ENCODE measurements around the gene SQSTM1. TPM values are rescaled to one million over a fixed set of nuclear protein-coding genes. Genes with fewer than 3 reads are reported as not detected.

SQSTM1 gene
- total RNA-seq, 1 donor from 2014 or later: 297 TPM

DNA sequence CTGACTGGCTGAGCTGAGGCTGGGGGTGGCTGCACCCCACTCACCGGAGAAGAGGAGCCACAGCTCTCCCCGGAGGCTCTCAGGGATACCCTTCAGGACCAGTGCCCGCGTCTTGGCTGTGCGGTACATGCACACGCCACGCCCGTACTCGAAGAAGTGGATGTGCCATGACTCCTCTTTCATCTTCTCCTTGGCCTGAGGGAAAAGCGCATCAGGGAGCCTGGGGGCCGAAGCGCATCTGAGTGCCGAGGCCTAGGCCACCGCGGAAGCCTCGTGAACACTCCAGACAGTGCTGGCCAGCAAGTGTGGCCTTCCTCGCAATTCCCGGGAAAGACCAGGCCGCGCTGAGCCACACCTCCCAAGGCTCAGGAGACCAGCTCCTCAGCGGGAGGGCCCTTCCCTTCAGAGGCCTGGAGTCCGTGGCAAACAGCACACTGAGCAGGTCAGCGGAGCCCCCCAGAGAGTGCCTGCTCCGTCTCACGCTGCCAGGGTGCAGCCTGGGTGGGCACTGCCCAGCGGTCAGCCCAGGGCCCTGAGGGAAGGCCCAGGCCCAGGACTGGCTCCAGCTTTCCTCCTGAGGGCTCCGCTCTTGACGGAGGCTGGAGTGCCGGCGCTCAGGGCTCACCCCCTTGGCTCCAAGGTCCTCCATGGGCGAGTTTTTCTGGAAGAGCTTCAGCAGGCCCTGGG, 58.4 kb downstream of the SQSTM1 start:
- H3K27me3 Mint-ChIP-seq (ENCODE audit: low read depth): no peaks in the 10 kb centered on the region
- H3K36me3 Mint-ChIP-seq (ENCODE audit: low read depth): peaks cover 29% of the 10 kb centered on the region
- TF ChIP-seq, protein P1, sequence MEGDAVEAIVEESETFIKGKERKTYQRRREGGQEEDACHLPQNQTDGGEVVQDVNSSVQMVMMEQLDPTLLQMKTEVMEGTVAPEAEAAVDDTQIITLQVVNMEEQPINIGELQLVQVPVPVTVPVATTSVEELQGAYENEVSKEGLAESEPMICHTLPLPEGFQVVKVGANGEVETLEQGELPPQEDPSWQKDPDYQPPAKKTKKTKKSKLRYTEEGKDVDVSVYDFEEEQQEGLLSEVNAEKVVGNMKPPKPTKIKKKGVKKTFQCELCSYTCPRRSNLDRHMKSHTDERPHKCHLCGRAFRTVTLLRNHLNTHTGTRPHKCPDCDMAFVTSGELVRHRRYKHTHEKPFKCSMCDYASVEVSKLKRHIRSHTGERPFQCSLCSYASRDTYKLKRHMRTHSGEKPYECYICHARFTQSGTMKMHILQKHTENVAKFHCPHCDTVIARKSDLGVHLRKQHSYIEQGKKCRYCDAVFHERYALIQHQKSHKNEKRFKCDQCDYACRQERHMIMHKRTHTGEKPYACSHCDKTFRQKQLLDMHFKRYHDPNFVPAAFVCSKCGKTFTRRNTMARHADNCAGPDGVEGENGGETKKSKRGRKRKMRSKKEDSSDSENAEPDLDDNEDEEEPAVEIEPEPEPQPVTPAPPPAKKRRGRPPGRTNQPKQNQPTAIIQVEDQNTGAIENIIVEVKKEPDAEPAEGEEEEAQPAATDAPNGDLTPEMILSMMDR (IDR thresholded peaks at IDR 0.05): no peak
- peak; percentile 89 for DNase-seq (ENCODE audit: low spot score)
- no peaks in the 10 kb centered on the region for H3K4me1 Mint-ChIP-seq (ENCODE audit: low read depth)
- peaks cover 14% of the 10 kb centered on the region for H3K9me3 Mint-ChIP-seq (ENCODE audit: low read depth)
- no peak overlapping the region for H3K27ac Mint-ChIP-seq (ENCODE audit: unreplicated experiment)
- no peak overlapping the region for H3K4me3 Mint-ChIP-seq (ENCODE audit: unreplicated experiment)

DNA sequence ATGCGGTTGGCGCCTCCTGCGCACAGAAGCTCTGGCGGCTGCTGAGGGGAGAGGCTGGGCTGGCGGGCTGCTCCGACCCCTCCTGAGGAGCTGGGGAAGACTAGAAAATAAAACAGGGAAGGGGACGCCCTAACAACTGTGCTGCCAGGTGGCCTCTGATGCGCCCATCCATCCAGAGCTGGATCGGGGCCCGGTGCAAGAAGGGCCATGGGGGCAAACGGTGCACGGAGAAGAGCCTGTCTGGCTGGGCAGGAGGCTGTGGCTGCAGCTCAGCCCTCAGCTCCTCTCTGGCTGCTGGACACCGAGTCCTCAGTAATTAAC, 58.9 kb downstream of the SQSTM1 start:
- no peak overlapping the region for H3K4me3 Mint-ChIP-seq (ENCODE audit: unreplicated experiment)
- peak; percentile 81 for DNase-seq (ENCODE audit: low spot score)
- H3K4me1 Mint-ChIP-seq (ENCODE audit: low read depth): no peaks in the 10 kb centered on the region
- no peak overlapping the region for H3K27ac Mint-ChIP-seq (ENCODE audit: unreplicated experiment)
- no peaks in the 10 kb centered on the region for H3K27me3 Mint-ChIP-seq (ENCODE audit: low read depth)
- peaks cover 17% of the 10 kb centered on the region for H3K9me3 Mint-ChIP-seq (ENCODE audit: low read depth)
- TF ChIP-seq, protein P1 (IDR thresholded peaks at IDR 0.05): no peak
- peaks cover 34% of the 10 kb centered on the region for H3K36me3 Mint-ChIP-seq (ENCODE audit: low read depth)

DNA sequence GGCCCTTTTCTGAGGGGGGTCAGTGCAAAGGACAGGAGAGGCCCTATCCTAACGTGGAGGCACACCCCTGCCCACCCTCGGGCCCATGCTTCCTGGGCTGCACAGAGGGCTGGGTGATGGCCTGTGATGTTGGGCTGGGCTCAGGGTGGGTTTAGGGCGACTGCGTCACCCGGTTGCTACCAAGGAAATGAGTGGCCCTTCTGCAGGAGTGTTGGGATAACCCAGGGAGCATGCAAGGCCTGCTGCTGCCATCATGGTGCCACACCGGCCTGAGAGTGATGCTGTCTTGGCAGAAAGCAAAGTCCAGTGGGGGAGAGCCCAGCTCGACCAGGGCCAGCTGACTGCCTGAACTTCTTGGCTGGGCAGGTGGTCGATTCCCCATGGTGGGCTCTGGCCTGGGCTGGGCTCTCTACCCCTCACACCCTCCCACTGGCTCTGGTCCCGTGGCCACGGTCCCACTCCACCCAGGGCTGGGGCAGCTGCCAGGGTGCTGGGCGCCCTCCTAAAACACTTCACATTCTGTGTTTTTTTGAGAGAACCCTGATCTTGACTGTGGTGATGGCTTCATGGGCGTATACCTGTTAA, 59.5 kb downstream of the SQSTM1 start:
- Mint-ChIP-seq H3K27me3 (ENCODE audit: low read depth) (no peaks in the 10 kb centered on the region), H3K27ac (ENCODE audit: unreplicated experiment) (no peak overlapping the region), H3K4me3 (ENCODE audit: unreplicated experiment) (no peak overlapping the region), H3K4me1 (ENCODE audit: low read depth) (no peaks in the 10 kb centered on the region), H3K36me3 (ENCODE audit: low read depth) (peaks cover 36% of the 10 kb centered on the region), H3K9me3 (ENCODE audit: low read depth) (peaks cover 21% of the 10 kb centered on the region)
- DNase-seq (ENCODE audit: low spot score): peak; percentile 54
- TF ChIP-seq, protein P1 (IDR thresholded peaks at IDR 0.05): no peak

DNA sequence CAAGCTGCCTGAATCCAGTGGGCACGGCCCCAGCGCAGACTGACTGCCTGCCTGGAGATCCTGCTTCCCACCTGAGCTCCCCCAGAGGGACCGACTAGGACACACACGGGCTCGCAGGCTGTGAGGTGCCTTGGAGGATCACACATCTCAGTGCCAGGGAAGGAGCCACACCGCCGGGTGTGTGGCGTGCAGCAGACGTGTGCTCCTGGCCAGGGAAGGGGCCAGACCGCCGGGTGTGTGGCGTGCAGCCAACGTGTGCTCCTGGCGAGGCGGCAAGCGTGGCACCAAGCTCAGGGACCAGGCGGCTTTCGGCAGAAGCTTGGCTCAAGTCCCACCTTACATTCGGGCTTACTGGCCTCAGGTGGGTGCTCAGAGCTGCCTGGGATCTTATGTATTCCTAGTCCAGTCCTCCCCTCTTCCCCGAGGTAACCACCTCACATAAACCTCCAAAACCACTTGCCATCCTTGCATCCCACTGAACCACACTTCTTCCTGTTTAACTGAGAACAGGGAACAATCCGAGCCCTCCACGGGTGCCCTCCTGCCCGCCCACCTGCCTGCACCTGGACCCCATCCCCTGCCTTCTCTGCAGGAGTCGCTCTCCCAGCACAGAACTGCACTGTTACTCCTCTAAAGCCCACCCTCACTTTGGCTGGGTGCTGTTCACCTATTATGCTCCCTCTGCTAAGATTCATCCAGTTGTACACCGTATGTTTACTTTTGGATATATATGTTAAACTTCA, 60.3 kb downstream of the SQSTM1 start:
- Mint-ChIP-seq H3K9me3 (ENCODE audit: low read depth) (peaks cover 27% of the 10 kb centered on the region), H3K4me1 (ENCODE audit: low read depth) (no peaks in the 10 kb centered on the region), H3K27ac (ENCODE audit: unreplicated experiment) (no peak overlapping the region), H3K36me3 (ENCODE audit: low read depth) (peaks cover 41% of the 10 kb centered on the region), H3K27me3 (ENCODE audit: low read depth) (no peaks in the 10 kb centered on the region), H3K4me3 (ENCODE audit: unreplicated experiment) (no peak overlapping the region)
- TF ChIP-seq, protein P1 (IDR thresholded peaks at IDR 0.05): no peak
- DNase-seq (ENCODE audit: low spot score): peak; percentile 82

DNA sequence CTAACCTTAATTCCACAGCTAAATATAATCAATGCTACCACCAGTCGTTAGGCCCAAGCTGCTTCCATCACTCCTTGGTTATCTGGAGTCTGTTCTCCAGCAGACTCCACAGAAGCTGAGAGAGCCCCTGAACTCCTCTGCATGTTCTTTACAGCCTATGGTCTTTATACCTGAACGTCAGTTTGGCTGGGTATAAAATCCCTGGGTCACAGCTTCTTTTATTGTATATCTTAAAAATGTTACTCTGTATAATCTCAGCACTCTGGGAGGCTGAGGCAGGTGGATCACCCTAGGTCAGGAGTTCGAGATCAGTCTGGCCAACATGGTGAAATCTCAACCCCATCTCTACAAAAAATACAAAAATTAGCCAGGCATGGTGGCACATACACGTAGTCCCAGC, 61.6 kb downstream of the SQSTM1 start:
- Mint-ChIP-seq H3K4me3 (ENCODE audit: unreplicated experiment) (no peak overlapping the region), H3K9me3 (ENCODE audit: low read depth) (peaks cover 28% of the 10 kb centered on the region), H3K36me3 (ENCODE audit: low read depth) (peaks cover 51% of the 10 kb centered on the region), H3K27me3 (ENCODE audit: low read depth) (no peaks in the 10 kb centered on the region), H3K27ac (ENCODE audit: unreplicated experiment) (no peak overlapping the region), H3K4me1 (ENCODE audit: low read depth) (no peaks in the 10 kb centered on the region)
- DNase-seq (ENCODE audit: low spot score): no peak
- TF ChIP-seq, protein P1 (IDR thresholded peaks at IDR 0.05): no peak

Data from chondrocyte (in vitro differentiated cells).